Trophoblast cell (in vitro differentiated cells and primary cell): ENCODE results near the gene TPR.

Experiments
- DNase-seq, 2 donors: peaks; one replicate each; pipeline ENCODE4 v3.0.0-alpha.2; 2016
- H2AFZ ChIP-seq: 2 replicates; pipeline ENCODE4 v1.6.1; 2013; ENCODE audit warnings: low read length, moderate library complexity, mild to moderate bottlenecking; ENCODE audit not compliant: insufficient read depth, poor library complexity
- H2AK5ac ChIP-seq: 2 replicates; pipeline ENCODE4 v1.6.1; 2013; ENCODE audit warnings: mild to moderate bottlenecking, low read length
- H2BK120ac ChIP-seq: 2 replicates; pipeline ENCODE4 v1.6.1; 2013; ENCODE audit warnings: low read length, mild to moderate bottlenecking, moderate library complexity; ENCODE audit not compliant: insufficient read depth, poor library complexity
- H2BK12ac ChIP-seq: 2 replicates; pipeline ENCODE4 v1.6.1; 2013; ENCODE audit warnings: mild to moderate bottlenecking, low read length, moderate library complexity
- H2BK5ac ChIP-seq: 2 replicates; pipeline ENCODE4 v1.6.1; 2013; ENCODE audit warnings: low read length, low read depth, moderate library complexity, mild to moderate bottlenecking; ENCODE audit not compliant: poor library complexity
- H3K14ac ChIP-seq: 2 replicates; pipeline ENCODE4 v1.6.1; 2013; ENCODE audit warnings: mild to moderate bottlenecking, low read length
- H3K18ac ChIP-seq: 2 replicates; pipeline ENCODE4 v1.6.1; 2013; ENCODE audit warnings: mild to moderate bottlenecking, low read length
- H3K23ac ChIP-seq: 2 replicates; pipeline ENCODE4 v1.6.1; 2013; ENCODE audit warnings: low read length
- H3K27ac ChIP-seq: 2 replicates; pipeline ENCODE4 v1.5.1; 2013; ENCODE audit warnings: low read depth, mild to moderate bottlenecking, inconsistent platforms, low read length, moderate library complexity
- H3K27me3 ChIP-seq: 2 replicates; pipeline ENCODE4 v1.6.1; 2013; ENCODE audit warnings: inconsistent platforms, mild to moderate bottlenecking, low read length, moderate library complexity; ENCODE audit not compliant: insufficient read depth
- H3K36me3 ChIP-seq, 2 experiments: 1 replicate in 1 of 2; 2 replicates in 1 of 2; pipeline ENCODE4 v1.6.1; 2013; ENCODE audit warnings: low read length in 2 of 2, mild to moderate bottlenecking in 2 of 2, moderate library complexity in 1 of 2; ENCODE audit not compliant: insufficient read depth in 2 of 2, control insufficient read depth in 1 of 2
- H3K4ac ChIP-seq: 2 replicates; pipeline ENCODE4 v1.6.1; 2013; ENCODE audit warnings: low read depth, mild to moderate bottlenecking, low read length, moderate library complexity
- H3K4me1 ChIP-seq, 2 experiments: 1 replicate in 1 of 2; 2 replicates in 1 of 2; pipeline ENCODE4 v1.6.1; 2013; ENCODE audit warnings: low read length in 2 of 2, mild to moderate bottlenecking in 2 of 2, moderate library complexity in 1 of 2; ENCODE audit not compliant: insufficient read depth in 2 of 2, control insufficient read depth in 1 of 2
- H3K4me2 ChIP-seq: 2 replicates; pipeline ENCODE4 v1.6.1; 2013; ENCODE audit warnings: inconsistent platforms, mild to moderate bottlenecking, low read length, moderate library complexity
- H3K4me3 ChIP-seq: 2 replicates; pipeline ENCODE4 v1.5.1; 2013; ENCODE audit warnings: mild to moderate bottlenecking, low read depth, low read length, inconsistent platforms
- H3K79me1 ChIP-seq: one replicate; pipeline ENCODE4 v1.6.1; 2013; ENCODE audit warnings: low read length
- H3K79me2 ChIP-seq: 2 replicates; pipeline ENCODE4 v1.6.1; 2013; ENCODE audit warnings: low read length, mild to moderate bottlenecking; ENCODE audit not compliant: control insufficient read depth, insufficient read depth, poor library complexity
- H3K9ac ChIP-seq: 2 replicates; pipeline ENCODE4 v1.6.1; 2013; ENCODE audit warnings: mild to moderate bottlenecking, low read length
- H3K9me3 ChIP-seq: 2 replicates; pipeline ENCODE4 v1.6.1; 2013; ENCODE audit warnings: low read depth, mild to moderate bottlenecking, control low read depth, inconsistent platforms, low read length; ENCODE audit not compliant: insufficient read depth
- H4K12ac ChIP-seq: 2 replicates; pipeline ENCODE4 v1.6.1; 2013; ENCODE audit warnings: low read depth, mild to moderate bottlenecking, low read length, moderate library complexity
- H4K8ac ChIP-seq: 2 replicates; pipeline ENCODE4 v1.6.1; 2013; ENCODE audit warnings: low read depth, mild to moderate bottlenecking, low read length, moderate library complexity
- H4K91ac ChIP-seq: one replicate; pipeline ENCODE4 v1.6.1; 2013; ENCODE audit warnings: low read depth, mild to moderate bottlenecking, low read length, moderate library complexity
- WGBS: extraction: QIAGEN DNeasy Blood & Tissue Kit; methylation state at CpG from one replicate; pipeline ENCODE4 v1.1.7; 2013; ENCODE audit warnings: missing lambda C conversion rate; ENCODE audit not compliant: insufficient read length, insufficient coverage; ENCODE audit errors: extremely low coverage; 5-methylcytosine and 5-hydroxymethylcytosine counted together

Gene TPR

GRCh38 chr1:186292875-186293274 lies 82.2 kb downstream of the TPR start:
- no peaks in the 10 kb centered on the region for H3K9me3 ChIP-seq
- H3K27me3 ChIP-seq: no peaks in the 10 kb centered on the region
- peaks cover 1% of the 10 kb centered on the region for H3K79me1 ChIP-seq
- H3K14ac ChIP-seq: no peak overlapping the region
- H3K9ac ChIP-seq: no peak overlapping the region
- H2AK5ac ChIP-seq: no peak overlapping the region
- H3K36me3 ChIP-seq: no peaks in the 10 kb centered on the region
- no peak overlapping the region for H4K91ac ChIP-seq
- peak overlapping the region; percentile 64 for H2BK12ac ChIP-seq
- no peak overlapping the region for H3K27ac ChIP-seq
- H3K79me2 ChIP-seq: no peaks in the 10 kb centered on the region
- no peak overlapping the region for H2AFZ ChIP-seq
- no peaks in the 10 kb centered on the region for H3K4me1 ChIP-seq
- H3K4ac ChIP-seq: no peak overlapping the region
- H4K8ac ChIP-seq: no peak overlapping the region
- H4K12ac ChIP-seq: no peak overlapping the region
- H3K23ac ChIP-seq: no peak overlapping the region
- no peak overlapping the region for H3K4me2 ChIP-seq
- no CpG with 5 or more reads among the region's 1 CpG for WGBS
- no peak overlapping the region for H2BK120ac ChIP-seq
- no peak overlapping the region for H3K18ac ChIP-seq
- no peak overlapping the region for H3K4me3 ChIP-seq
- no peak for DNase-seq
- H2BK5ac ChIP-seq: no peak overlapping the region

- Histone ChIP-seq H3K14ac (no peak overlapping the region), H3K18ac (no peak overlapping the region), H4K8ac (no peak overlapping the region), H3K4ac (no peak overlapping the region), H2AK5ac (no peak overlapping the region), H3K27me3 (no peaks in the 10 kb centered on the region), H2BK12ac (no peak overlapping the region), H2BK120ac (no peak overlapping the region), H3K27ac (no peak overlapping the region), H2BK5ac (no peak overlapping the region), H3K23ac (no peak overlapping the region), H3K4me1 (no peaks in the 10 kb centered on the region), H3K9me3 (no peaks in the 10 kb centered on the region), H4K12ac (no peak overlapping the region), H3K79me2 (no peaks in the 10 kb centered on the region), H3K4me2 (no peak overlapping the region), H3K79me1 (peaks cover 1% of the 10 kb centered on the region), H2AFZ (no peak overlapping the region), H3K9ac (no peak overlapping the region), H3K4me3 (no peak overlapping the region), H3K36me3 (no peaks in the 10 kb centered on the region), H4K91ac (no peak overlapping the region)
- WGBS: no CpG with 5 or more reads among the region's 2 CpGs
- no peak for DNase-seq
Measured at GRCh38 chr1:186291271-186291670, 83.8 kb downstream of the TPR start.

- H3K4me2 ChIP-seq: no peak overlapping the region
- no peak overlapping the region for H2AK5ac ChIP-seq
- no peak overlapping the region for H3K23ac ChIP-seq
- WGBS: no CpG with 5 or more reads among the region's 4 CpGs
- no peaks in the 10 kb centered on the region for H3K4me1 ChIP-seq
- DNase-seq: no peak
- no peak overlapping the region for H3K4me3 ChIP-seq
- H4K12ac ChIP-seq: no peak overlapping the region
- no peak overlapping the region for H3K18ac ChIP-seq
- H2BK12ac ChIP-seq: no peak overlapping the region
- H3K36me3 ChIP-seq: no peaks in the 10 kb centered on the region
- no peak overlapping the region for H3K4ac ChIP-seq
- no peak overlapping the region for H2BK5ac ChIP-seq
- H4K8ac ChIP-seq: no peak overlapping the region
- H4K91ac ChIP-seq: no peak overlapping the region
- H3K27me3 ChIP-seq: no peaks in the 10 kb centered on the region
- H3K27ac ChIP-seq: no peak overlapping the region
- no peaks in the 10 kb centered on the region for H3K79me2 ChIP-seq
- no peak overlapping the region for H2BK120ac ChIP-seq
- H3K9me3 ChIP-seq: no peaks in the 10 kb centered on the region
- H3K9ac ChIP-seq: no peak overlapping the region
- H3K79me1 ChIP-seq: peaks cover 1% of the 10 kb centered on the region
- H2AFZ ChIP-seq: no peak overlapping the region
- no peak overlapping the region for H3K14ac ChIP-seq
Measured at GRCh38 chr1:186289943-186290545, 85.0 kb downstream of the TPR start.

- Histone ChIP-seq H4K8ac (no peak overlapping the region), H2BK5ac (no peak overlapping the region), H3K18ac (no peak overlapping the region), H3K23ac (no peak overlapping the region), H3K14ac (no peak overlapping the region), H4K12ac (no peak overlapping the region), H3K9ac (no peak overlapping the region), H3K4ac (no peak overlapping the region), H3K27me3 (no peaks in the 10 kb centered on the region), H3K36me3 (no peaks in the 10 kb centered on the region), H3K4me1 (no peaks in the 10 kb centered on the region), H2BK12ac (no peak overlapping the region), H3K79me2 (no peaks in the 10 kb centered on the region), H3K27ac (no peak overlapping the region), H3K4me2 (no peak overlapping the region), H2BK120ac (no peak overlapping the region), H2AK5ac (no peak overlapping the region), H2AFZ (no peak overlapping the region), H3K9me3 (no peaks in the 10 kb centered on the region), H3K4me3 (no peak overlapping the region), H4K91ac (no peak overlapping the region), H3K79me1 (no peaks in the 10 kb centered on the region)
- no CpG with 5 or more reads among the region's 7 CpGs for WGBS
- no peak for DNase-seq
Measured at GRCh38 chr1:186286615-186287315, 88.3 kb downstream of the TPR start.
